ENCODE data around the gene SFXN5. TPM values are rescaled to one million over a fixed set of nuclear protein-coding genes. Genes with fewer than 3 reads are reported as not detected.

The SFXN5 gene
- total and polyA plus RNA-seq, 2 donors (not counting 3 experiments of a cell fraction or from before 2014, with no cell fraction given): 18.7 to 28.6 TPM

GRCh38 chr2:72900191-72900825 lies 171.2 kb downstream of the SFXN5 start:
- no peaks in the 10 kb centered on the region for H4K20me1 ChIP-seq (replicated peaks; ENCODE audit: control insufficient read depth, extremely low read depth, insufficient read depth, low read length)
- DNase-seq (ENCODE audit: low read depth, low spot score) (no peak), FAIRE-seq (no peak)
- no peak overlapping the region for H3K27ac ChIP-seq (ENCODE audit: insufficient read depth, low read depth, low read length)
- no peaks in the 10 kb centered on the region for H3K9me1 ChIP-seq (replicated peaks; ENCODE audit: control insufficient read depth, extremely low read depth, insufficient read depth, low read length)
- H3K9me3 ChIP-seq (replicated peaks; ENCODE audit: control insufficient read depth, insufficient read depth, low read length): no peaks in the 10 kb centered on the region
- H3K36me3 ChIP-seq (ENCODE audit: control insufficient read depth in 2 of 2, extremely low read depth in 1 of 2, insufficient read depth in 2 of 2, low read length in 2 of 2): no peaks in the 10 kb centered on the region
- H3K4me1 ChIP-seq (ENCODE audit: control insufficient read depth, extremely low read depth, insufficient read depth, low read length): peaks cover 12% of the 10 kb centered on the region
- ChIA-PET CTCF (no interaction called here), POLR2A (no interaction called here)
- H3K9ac ChIP-seq (replicated peaks; ENCODE audit: extremely low read depth, insufficient read depth, low read length): no peak overlapping the region
- no peak overlapping the region for H3K4me2 ChIP-seq (ENCODE audit: insufficient read depth, low read length)
- intact Hi-C loops (cut with micrococcal nuclease) (no loop called here), dilution Hi-C loops (cut with MboI; ENCODE audit: extremely low pct_ligation_motif_present, low sequenced_read_pairs) (no loop called here)
- no peak overlapping the region for H3K4me3 ChIP-seq (replicated peaks in 1 of 3; ENCODE audit: insufficient read depth in 1 of 3, low read depth in 1 of 3, low read length in 3 of 3)
- no peak overlapping the region for H2AFZ ChIP-seq (ENCODE audit: low read depth, low read length)
- H3K27me3 ChIP-seq (ENCODE audit: control insufficient read depth in 2 of 2, insufficient read depth in 2 of 2, low read length in 2 of 2): peaks cover 20 to 43% of the 10 kb centered on the region in 2 experiments
- TF ChIP-seq MYC (IDR thresholded peaks at IDR 0.05; ENCODE audit: low read depth, low read length): no peak
- no peak for TF ChIP-seq MAX (IDR thresholded peaks at IDR 0.05; ENCODE audit: insufficient read depth, insufficient read length)
- TF ChIP-seq JUN (IDR thresholded peaks at IDR 0.05; ENCODE audit: borderline replicate concordance, insufficient read depth, insufficient read length, low read depth): no peak
- no peak for TF ChIP-seq EZH2 (IDR thresholded peaks at IDR 0.05; ENCODE audit: borderline replicate concordance, low read depth, low read length, severe bottlenecking)
- no peak for TF ChIP-seq GATA2 (IDR thresholded peaks at IDR 0.05; ENCODE audit: insufficient read depth, insufficient read length, low read depth, low read length)
- TF ChIP-seq FOS (IDR thresholded peaks at IDR 0.05; ENCODE audit: borderline replicate concordance, insufficient read depth, low read length): no peak
- TF ChIP-seq POLR2AphosphoS5 (IDR thresholded peaks at IDR 0.05; ENCODE audit: insufficient read depth, low read depth, low read length): no peak
- TF ChIP-seq, protein P1, sequence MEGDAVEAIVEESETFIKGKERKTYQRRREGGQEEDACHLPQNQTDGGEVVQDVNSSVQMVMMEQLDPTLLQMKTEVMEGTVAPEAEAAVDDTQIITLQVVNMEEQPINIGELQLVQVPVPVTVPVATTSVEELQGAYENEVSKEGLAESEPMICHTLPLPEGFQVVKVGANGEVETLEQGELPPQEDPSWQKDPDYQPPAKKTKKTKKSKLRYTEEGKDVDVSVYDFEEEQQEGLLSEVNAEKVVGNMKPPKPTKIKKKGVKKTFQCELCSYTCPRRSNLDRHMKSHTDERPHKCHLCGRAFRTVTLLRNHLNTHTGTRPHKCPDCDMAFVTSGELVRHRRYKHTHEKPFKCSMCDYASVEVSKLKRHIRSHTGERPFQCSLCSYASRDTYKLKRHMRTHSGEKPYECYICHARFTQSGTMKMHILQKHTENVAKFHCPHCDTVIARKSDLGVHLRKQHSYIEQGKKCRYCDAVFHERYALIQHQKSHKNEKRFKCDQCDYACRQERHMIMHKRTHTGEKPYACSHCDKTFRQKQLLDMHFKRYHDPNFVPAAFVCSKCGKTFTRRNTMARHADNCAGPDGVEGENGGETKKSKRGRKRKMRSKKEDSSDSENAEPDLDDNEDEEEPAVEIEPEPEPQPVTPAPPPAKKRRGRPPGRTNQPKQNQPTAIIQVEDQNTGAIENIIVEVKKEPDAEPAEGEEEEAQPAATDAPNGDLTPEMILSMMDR (IDR thresholded peaks at IDR 0.05; ENCODE audit: extremely low read depth in 1 of 2, insufficient read depth in 1 of 2, low read depth in 1 of 2, low read length in 2 of 2): no peak
- TF ChIP-seq POLR2A (IDR thresholded peaks at IDR 0.05; ENCODE audit: low read depth, low read length): no peak
- H3K79me2 ChIP-seq (ENCODE audit: control insufficient read depth, insufficient read depth, low read length): no peaks in the 10 kb centered on the region
- BruUV-seq (replicated peaks): no TSS peak
